Measurements from ENCODE around the gene SDC1.

SDC1 gene

DNA sequence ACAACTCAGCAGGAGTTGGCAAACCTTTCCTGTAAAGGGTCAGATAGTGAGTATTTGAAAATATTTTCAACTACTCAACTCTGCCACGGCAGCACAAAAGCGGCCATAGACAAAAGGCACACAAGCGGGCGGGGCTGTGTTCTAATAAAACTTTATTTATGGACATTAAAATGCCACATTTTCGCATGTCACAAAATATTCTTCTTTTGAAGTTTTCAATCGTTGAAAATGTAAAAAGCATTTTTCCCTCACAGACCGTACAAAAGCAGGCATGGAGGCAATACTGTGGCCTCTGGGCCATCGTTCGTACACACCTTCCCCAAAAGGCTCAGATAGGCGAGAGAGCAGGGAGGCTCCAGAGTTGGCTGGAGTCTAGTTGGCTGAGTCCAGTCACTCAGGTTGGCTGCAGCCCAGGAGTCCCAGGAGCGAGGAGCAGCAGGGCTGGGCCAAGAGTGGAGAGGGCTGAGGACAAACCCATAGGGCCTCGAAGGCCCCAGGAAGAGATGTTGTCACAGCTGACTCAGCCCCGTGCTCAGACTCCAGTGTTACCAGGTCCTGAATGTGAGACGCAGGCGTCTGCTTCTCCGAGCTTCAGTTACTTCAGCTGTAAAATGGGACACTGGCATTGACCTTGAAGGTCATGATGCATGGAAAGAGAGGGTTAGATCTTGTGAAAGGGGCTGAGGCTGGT lies 42.5 kb downstream of the SDC1 start:
- no peak for DNase-seq

DNA sequence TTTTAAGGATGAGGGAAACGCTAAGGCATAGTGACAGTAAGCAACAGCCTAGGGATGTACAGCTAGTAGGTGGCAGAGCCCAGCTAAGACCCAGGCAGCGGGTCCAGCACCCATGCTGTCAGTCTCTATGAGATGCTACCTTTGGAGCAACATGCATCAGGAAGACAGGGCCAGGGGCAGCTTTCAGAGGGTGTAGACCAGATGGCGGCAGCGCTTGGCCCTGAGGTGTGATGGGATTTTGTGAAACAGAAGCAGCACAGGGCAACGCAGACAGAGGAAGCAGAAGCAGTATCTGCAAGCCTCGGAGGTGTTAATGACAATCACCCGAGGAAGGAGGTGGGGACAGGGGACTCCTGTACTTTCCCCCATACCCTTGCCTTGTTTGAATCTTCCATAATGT lies 43.2 kb downstream of the SDC1 start:
- no peak for DNase-seq

- DNase-seq, result no peak
Observed at GRCh38 chr2:20180676-20181648, 44.0 kb downstream of the SDC1 start.

DNA sequence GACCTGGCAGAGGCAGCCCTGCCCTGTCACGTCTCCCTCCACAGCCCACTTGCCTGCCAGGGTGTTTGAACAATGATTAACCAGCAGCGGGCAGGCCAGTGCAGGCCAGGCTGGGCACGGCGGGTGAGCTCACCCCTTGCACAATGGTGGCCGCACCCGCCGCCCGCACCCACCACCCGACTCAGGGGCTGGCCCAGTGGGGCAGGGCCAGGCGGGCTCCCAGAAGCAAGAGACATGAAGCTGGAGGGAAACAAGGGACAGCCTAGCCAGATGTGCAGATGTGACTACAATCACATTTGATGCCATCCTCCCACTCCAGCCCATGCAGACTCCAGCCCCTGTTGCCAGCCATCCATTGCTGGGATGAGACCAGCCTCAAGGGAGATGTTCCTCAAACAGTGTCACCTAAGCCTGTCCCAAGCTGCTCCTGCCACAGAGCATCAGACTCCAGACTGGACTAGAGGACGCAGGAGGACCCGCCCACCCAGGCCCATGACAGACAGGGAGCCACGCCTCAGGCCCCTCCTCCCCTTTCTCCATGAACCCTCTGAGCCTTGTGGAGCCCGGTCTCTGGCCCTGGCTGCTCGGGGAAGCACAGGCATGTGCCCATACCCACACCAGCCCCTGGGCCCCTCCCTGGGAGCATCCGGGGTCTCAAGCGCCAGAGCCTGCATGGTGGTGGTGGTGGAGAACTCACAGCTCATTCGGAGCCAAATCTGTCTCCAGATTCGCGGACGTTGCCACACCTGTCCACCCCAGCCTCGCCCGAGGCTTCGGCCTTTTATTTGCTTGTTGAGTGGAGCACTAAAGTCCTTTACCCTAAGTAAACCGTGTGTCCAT lies 45.0 kb downstream of the SDC1 start:
- DNase-seq, result no peak

- DNase-seq, result no peak
Observed at GRCh38 chr2:20179466-20179754, 45.5 kb downstream of the SDC1 start.

GRCh38 chr2:20178666-20179465 lies 46.1 kb downstream of the SDC1 start:
- DNase-seq, result no peak

DNA sequence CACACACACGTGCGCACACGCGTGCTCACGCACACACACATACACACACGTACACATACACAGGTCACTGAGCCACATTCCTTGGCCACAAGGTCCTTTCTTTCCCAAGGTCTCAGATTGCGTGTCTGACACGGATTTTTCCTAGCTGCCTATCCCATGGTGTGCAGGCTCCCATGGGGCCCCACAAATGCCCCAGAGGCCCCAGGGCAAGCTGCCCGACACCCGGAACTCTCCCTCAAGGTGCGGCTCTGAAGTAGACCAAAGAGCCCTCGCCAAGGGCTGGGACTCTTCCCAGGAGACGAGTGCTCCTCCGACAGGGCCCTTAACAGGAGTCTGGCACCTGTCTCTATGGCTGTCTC lies 46.7 kb downstream of the SDC1 start:
- DNase-seq, result no peak

DNA sequence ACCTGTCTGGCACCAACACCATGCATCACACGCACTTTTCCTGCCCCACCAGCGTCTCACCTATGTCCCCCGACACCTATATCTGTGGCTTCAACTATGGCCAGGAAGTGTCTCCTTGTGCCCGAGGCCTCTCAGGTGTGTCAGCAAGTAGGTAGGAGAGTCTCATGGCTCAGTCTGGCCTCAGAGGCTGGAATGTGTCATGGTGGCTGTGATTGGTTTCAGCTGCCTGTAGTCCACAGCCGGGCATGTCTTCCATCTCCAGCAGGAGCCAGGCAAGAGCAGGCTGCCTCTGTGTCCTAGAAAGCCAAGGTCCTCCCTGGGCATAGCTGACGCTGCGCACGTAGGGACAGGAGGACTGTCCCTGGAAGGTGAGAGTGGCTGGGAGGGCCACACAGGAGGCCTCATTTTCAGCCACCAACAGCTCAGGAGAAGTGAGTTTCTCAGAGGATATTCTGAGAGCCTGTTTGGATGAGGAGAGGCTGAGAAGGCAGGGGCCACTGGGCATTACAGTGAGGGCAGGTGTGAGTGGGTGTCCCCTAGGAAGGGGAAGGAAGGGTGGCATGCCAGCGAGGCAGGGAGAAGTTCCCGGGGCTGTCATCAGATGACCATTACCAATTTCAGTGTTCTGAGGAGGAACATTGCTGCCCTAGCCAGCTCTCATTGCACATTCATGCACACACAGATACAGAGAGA lies 47.2 kb downstream of the SDC1 start:
- DNase-seq, result no peak

DNA sequence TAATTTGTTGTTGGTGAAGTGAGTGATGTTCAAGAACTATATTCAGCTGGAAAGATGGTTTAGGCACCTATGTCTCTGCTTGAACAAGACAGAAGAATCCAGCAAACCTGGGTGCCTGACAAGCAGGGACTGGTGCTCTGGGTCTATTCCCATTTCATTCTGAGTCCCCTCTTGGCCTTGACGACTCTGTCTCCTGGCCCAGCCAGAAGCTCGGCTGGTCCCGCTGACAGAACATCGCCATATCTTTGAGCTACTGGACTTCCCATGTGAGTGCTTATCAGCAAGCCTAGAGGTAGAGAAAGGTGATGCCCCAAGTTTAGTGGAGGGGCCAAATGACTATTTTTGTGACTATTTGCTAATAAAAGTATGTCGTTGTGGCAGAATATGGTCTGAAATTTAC lies 48.2 kb downstream of the SDC1 start:
- no peak for DNase-seq

DNA sequence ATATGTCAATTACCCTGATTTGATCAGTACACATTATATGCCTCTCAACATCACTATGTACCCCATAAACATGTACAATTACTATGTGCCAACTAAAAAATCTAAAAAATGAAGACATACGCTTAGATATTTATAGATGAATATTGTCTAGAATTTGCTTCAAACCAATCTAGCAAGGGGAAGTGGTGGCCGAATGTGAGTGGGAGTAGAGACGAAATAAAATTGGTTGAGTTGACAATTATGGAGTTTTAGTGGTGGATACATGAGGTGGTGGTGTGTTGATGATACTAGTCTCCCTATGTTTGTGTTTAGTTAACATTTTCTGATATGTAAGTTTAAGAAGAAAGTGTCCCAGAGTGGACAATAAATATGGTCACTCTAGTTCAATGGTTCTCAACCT lies 49.0 kb downstream of the SDC1 start:
- no peak for DNase-seq

GRCh38 chr2:20175267-20175666 lies 49.7 kb downstream of the SDC1 start:
- no peak for DNase-seq

- no peak for DNase-seq
Observed at GRCh38 chr2:20174410-20174809, 50.5 kb downstream of the SDC1 start.

DNA sequence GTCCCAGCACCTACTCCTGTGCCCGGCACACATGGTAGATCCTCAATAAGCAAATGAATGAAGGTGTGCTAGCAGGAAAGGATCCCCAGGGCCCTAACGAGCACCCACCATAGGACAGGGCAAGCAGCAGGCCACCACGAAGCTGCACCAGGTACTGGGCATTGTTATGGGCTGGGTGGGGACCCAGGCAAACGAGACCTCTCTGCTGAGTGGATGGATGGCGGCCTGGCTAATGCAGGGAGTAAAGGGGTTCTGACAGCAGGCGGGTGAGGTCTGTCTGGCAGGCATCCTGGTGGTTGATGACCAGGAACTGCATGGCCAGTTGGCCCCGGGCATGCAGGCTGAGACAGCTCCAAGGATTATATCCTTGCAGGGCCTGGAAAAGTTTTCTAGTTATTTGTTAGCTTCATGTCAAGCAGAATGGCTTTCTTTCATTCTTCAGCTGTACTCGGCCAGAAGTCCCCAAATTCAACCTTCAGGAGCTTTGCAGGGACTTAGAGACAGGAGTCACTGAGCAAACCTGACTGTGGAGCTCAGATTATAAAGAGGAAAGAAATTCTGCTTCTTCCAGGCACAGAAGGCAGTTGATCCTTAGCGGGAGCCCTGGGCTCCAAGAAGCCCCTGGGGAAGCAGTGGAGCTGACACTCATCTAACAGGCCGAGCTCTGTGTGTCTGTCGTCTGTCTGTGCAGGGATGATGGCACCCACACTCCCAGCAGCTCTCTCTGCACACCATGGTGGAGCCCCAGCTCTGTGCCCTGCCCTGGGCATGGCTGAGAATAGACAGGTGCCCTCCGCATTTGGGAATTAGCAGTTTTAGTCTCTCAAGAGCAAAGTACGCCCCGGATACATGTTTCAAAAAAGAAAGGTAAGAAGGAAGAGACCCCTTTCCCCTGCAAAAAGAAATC lies 51.2 kb downstream of the SDC1 start:
- DNase-seq, result no peak

- no peak for DNase-seq
Observed at GRCh38 chr2:20173064-20173463, 51.9 kb downstream of the SDC1 start.

DNA sequence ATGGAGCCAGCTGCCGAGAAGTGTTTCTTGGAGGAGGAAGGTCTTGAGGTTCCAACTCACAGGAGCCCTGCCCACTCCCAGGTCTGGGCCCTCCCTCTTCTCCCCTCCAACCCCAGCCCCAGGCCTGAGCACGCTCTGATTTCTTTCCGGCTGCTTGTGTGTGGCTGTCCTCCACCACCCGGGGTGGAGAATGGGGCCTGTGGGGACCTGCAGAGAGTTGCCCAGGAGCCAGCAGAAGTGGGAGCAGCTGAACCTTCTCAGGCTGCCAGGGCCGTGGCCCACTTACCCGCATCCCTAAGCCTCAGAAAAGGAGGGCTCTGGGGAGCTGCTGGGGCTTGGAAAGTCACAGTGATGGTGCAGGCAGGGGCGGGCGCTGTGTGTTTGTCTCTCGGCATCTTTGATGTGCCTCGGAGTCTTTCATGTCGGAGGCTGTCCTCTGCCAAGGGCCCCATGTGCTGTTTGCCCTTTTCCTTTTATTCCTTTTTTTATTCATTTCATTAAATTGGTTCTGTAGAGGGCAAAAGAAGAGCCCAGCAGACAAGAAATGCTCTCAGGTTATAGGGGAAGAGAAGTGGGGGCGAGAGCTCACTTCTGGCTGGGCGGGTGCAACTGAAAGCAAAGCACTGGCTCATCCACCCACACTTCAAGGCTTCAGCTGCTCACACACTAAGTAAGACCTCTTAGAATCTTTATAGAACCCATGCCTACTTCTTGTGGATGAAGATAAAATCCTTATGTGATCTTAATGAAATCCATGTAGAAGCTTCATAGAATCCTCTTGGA lies 52.5 kb downstream of the SDC1 start:
- DNase-seq, result no peak

GRCh38 chr2:20171445-20171977 lies 53.4 kb downstream of the SDC1 start:
- DNase-seq, result no peak

DNA sequence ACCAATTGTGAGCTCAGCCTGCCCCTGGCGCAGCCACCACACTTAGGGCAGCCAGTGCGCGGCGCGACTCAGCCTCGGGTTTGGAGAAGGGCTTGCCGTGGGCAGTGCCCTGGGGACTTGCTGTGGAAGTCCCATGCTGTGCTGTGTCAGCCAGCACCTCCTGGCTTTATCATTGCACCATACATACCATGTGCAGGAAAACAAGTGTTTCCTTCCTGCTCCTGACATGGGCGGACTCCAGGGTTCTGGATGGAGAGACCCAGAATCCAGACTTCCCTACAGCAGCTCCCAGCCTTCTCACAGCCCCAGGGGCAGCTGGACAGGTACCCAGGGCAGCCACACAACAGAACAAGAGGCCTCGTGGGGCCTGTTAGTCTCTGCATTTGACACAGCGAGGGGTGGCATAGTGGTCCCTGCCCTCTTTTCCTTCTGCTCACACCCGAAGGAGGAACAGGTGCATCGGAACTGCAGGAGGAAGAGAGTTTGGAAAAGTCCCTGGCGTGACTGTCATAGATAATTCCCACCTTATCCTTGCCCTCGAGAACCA lies 54.2 kb downstream of the SDC1 start:
- no peak for DNase-seq

- DNase-seq, result no peak
Observed at GRCh38 chr2:20169796-20170703, 54.9 kb downstream of the SDC1 start.
